Measurements from ENCODE around the gene SUSD1. TPM values are rescaled to one million over a fixed set of nuclear protein-coding genes. Genes with fewer than 3 reads are reported as not detected.
A peak's percentile ranks its signal among the peaks of the same experiment; 100 is the strongest.

Gene SUSD1
- total RNA-seq, 1 donor from 2014 or later: 16.6 TPM

- Histone ChIP-seq H3K27me3 (ENCODE audit: insufficient read depth, low read length) (no peaks in the 10 kb centered on the region), H4K20me1 (ENCODE audit: insufficient read depth, low read length) (no peaks in the 10 kb centered on the region), H2AFZ (ENCODE audit: low read depth, low read length) (no peak overlapping the region), H3K4me1 (ENCODE audit: insufficient read depth, low read length) (no peaks in the 10 kb centered on the region), H3K36me3 (ENCODE audit: insufficient read depth, low read length) (no peaks in the 10 kb centered on the region), H3K79me2 (ENCODE audit: insufficient read depth, low read length) (no peaks in the 10 kb centered on the region), H3K27ac (ENCODE audit: low read depth, low read length) (no peak overlapping the region), H3K9me3 (ENCODE audit: insufficient read depth, low read depth, low read length) (no peaks in the 10 kb centered on the region), H3K9ac (ENCODE audit: low read length) (no peak overlapping the region), H3K4me3 (ENCODE audit: insufficient read depth, low read depth, low read length) (no peak overlapping the region), H3K4me2 (ENCODE audit: low read length) (no peak overlapping the region)
- H3K9me3 Mint-ChIP-seq (ENCODE audit: unreplicated experiment): peaks cover 2% of the 10 kb centered on the region
- peaks cover 11% of the 10 kb centered on the region for H3K36me3 Mint-ChIP-seq (ENCODE audit: low read depth, unreplicated experiment)
- peaks cover 6% of the 10 kb centered on the region for H3K4me1 Mint-ChIP-seq (ENCODE audit: low read depth, unreplicated experiment)
- no peak for DNase-seq (ENCODE audit: low read depth)
- no peak overlapping the region for H3K27ac Mint-ChIP-seq (ENCODE audit: unreplicated experiment)
- TF ChIP-seq CTCF (IDR thresholded peaks at IDR 0.05; ENCODE audit: insufficient read depth, low read depth, low read length) (no peak), EZH2 (IDR thresholded peaks at IDR 0.05; ENCODE audit: insufficient read depth, low read length) (no peak)
- FAIRE-seq: no peak
- H3K27me3 Mint-ChIP-seq (ENCODE audit: low read depth, unreplicated experiment): no peaks in the 10 kb centered on the region
- H3K4me3 Mint-ChIP-seq (ENCODE audit: unreplicated experiment): no peak overlapping the region
Observed at GRCh38 chr9:112127281-112127680, 47.8 kb downstream of the SUSD1 start.

GRCh38 chr9:112125951-112126388 lies 49.1 kb downstream of the SUSD1 start:
- no peak overlapping the region for H2AFZ ChIP-seq (ENCODE audit: low read depth, low read length)
- no peak overlapping the region for H3K27ac ChIP-seq (ENCODE audit: low read depth, low read length)
- no peak overlapping the region for H3K9ac ChIP-seq (ENCODE audit: low read length)
- peaks cover 2% of the 10 kb centered on the region for H3K4me1 ChIP-seq (ENCODE audit: insufficient read depth, low read length)
- Mint-ChIP-seq H3K9me3 (ENCODE audit: unreplicated experiment) (peaks cover 2% of the 10 kb centered on the region), H3K4me3 (ENCODE audit: unreplicated experiment) (no peak overlapping the region), H3K27me3 (ENCODE audit: low read depth, unreplicated experiment) (no peaks in the 10 kb centered on the region), H3K4me1 (ENCODE audit: low read depth, unreplicated experiment) (peaks cover 6% of the 10 kb centered on the region), H3K27ac (ENCODE audit: unreplicated experiment) (peak overlapping the region; percentile 51), H3K36me3 (ENCODE audit: low read depth, unreplicated experiment) (peaks cover 20% of the 10 kb centered on the region)
- no peaks in the 10 kb centered on the region for H3K79me2 ChIP-seq (ENCODE audit: insufficient read depth, low read length)
- H3K4me3 ChIP-seq (ENCODE audit: insufficient read depth, low read depth, low read length): no peak overlapping the region
- no peaks in the 10 kb centered on the region for H3K36me3 ChIP-seq (ENCODE audit: insufficient read depth, low read length)
- no peaks in the 10 kb centered on the region for H4K20me1 ChIP-seq (ENCODE audit: insufficient read depth, low read length)
- H3K27me3 ChIP-seq (ENCODE audit: insufficient read depth, low read length): no peaks in the 10 kb centered on the region
- H3K4me2 ChIP-seq (ENCODE audit: low read length): no peak overlapping the region
- no peak for DNase-seq (ENCODE audit: low read depth)
- no peak for TF ChIP-seq EZH2 (IDR thresholded peaks at IDR 0.05; ENCODE audit: insufficient read depth, low read length)
- no peak for TF ChIP-seq CTCF (IDR thresholded peaks at IDR 0.05; ENCODE audit: insufficient read depth, low read depth, low read length)
- no peaks in the 10 kb centered on the region for H3K9me3 ChIP-seq (ENCODE audit: insufficient read depth, low read depth, low read length)
- FAIRE-seq: no peak

GRCh38 chr9:112124156-112124555 lies 50.9 kb downstream of the SUSD1 start:
- H3K4me3 Mint-ChIP-seq (ENCODE audit: unreplicated experiment): no peak overlapping the region
- H3K27ac Mint-ChIP-seq (ENCODE audit: unreplicated experiment): no peak overlapping the region
- no peaks in the 10 kb centered on the region for H3K27me3 ChIP-seq (ENCODE audit: insufficient read depth, low read length)
- no peak for FAIRE-seq
- peaks cover 12% of the 10 kb centered on the region for H3K4me1 ChIP-seq (ENCODE audit: insufficient read depth, low read length)
- no peaks in the 10 kb centered on the region for H3K9me3 ChIP-seq (ENCODE audit: insufficient read depth, low read depth, low read length)
- H2AFZ ChIP-seq (ENCODE audit: low read depth, low read length): no peak overlapping the region
- no peak for DNase-seq (ENCODE audit: low read depth)
- no peak overlapping the region for H3K9ac ChIP-seq (ENCODE audit: low read length)
- peaks cover 22% of the 10 kb centered on the region for H3K36me3 Mint-ChIP-seq (ENCODE audit: low read depth, unreplicated experiment)
- no peaks in the 10 kb centered on the region for H3K27me3 Mint-ChIP-seq (ENCODE audit: low read depth, unreplicated experiment)
- TF ChIP-seq EZH2 (IDR thresholded peaks at IDR 0.05; ENCODE audit: insufficient read depth, low read length) (no peak), CTCF (IDR thresholded peaks at IDR 0.05; ENCODE audit: insufficient read depth, low read depth, low read length) (no peak)
- H4K20me1 ChIP-seq (ENCODE audit: insufficient read depth, low read length): no peaks in the 10 kb centered on the region
- peaks cover 18% of the 10 kb centered on the region for H3K4me1 Mint-ChIP-seq (ENCODE audit: low read depth, unreplicated experiment)
- no peak overlapping the region for H3K4me2 ChIP-seq (ENCODE audit: low read length)
- H3K79me2 ChIP-seq (ENCODE audit: insufficient read depth, low read length): no peaks in the 10 kb centered on the region
- no peak overlapping the region for H3K27ac ChIP-seq (ENCODE audit: low read depth, low read length)
- H3K9me3 Mint-ChIP-seq (ENCODE audit: unreplicated experiment): peaks cover 2% of the 10 kb centered on the region
- H3K36me3 ChIP-seq (ENCODE audit: insufficient read depth, low read length): no peaks in the 10 kb centered on the region
- no peak overlapping the region for H3K4me3 ChIP-seq (ENCODE audit: insufficient read depth, low read depth, low read length)
